Ovary (tissue), 3 donors: ENCODE measurements around the gene SH2D6.

ENCODE experiments used
- POLR2A ChIP-seq: fragments of 450-650 bp; IDR thresholded peaks from one replicate; pipeline ENCODE4 v1.6.1; 2017; ENCODE audit warnings: antibody characterized with exemption, mild to moderate bottlenecking, moderate library complexity
- TF ChIP-seq, protein P1 (sequence below), 3 donors: fragments of 450-650 bp in 2 of 3; fragments of 200-600 bp in 1 of 3; IDR thresholded peaks; one replicate each; pipeline versions ENCODE4 v1.5.1 to v1.8.0; 2016 to 2022; ENCODE audit warnings: antibody characterized with exemption in 3 of 3, mild to moderate bottlenecking in 1 of 3
- donor health status: DM: no; HTN: no; CAD: no.

DNA sequence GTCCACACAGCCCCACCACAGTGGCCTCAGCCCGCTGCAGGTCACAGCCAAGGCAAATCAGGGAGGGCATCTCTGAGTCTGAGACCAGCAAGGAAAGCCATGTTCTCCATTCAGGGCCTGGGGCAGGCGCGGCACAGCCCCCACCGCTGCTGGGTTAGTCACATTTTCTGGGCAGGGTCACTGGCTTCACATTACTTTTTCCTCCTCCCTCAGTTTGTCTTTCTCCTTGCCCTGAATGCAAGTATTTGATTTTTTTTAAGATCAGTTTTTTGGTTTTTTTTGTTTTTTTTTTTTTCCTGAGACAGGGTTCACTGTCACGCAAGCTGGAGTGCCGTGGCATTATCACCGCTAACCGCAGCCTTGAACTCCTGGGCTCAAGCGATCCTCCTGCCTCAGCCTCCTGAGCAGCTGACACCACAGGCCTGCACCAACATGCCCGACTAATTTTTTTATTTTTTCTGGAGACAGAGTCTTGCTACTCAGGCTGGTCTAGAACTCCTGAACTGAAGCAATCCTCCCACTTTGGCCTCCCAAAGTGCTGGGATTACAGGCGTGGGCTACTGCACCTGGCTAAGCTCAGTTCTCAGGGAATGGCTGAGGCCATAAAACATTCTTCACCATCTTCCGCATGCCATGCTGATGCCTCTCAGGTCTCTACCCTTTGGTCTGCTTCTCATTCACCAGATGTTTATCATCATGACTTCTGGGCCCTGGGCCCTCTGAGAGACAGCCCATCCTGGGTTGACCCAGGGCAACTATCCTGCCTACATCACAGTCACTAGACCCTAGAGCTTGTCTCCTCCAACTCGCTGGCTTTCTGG lies 7.7 kb upstream of the SH2D6 start:
- TF ChIP-seq POLR2A = no peak
- TF ChIP-seq, protein P1, sequence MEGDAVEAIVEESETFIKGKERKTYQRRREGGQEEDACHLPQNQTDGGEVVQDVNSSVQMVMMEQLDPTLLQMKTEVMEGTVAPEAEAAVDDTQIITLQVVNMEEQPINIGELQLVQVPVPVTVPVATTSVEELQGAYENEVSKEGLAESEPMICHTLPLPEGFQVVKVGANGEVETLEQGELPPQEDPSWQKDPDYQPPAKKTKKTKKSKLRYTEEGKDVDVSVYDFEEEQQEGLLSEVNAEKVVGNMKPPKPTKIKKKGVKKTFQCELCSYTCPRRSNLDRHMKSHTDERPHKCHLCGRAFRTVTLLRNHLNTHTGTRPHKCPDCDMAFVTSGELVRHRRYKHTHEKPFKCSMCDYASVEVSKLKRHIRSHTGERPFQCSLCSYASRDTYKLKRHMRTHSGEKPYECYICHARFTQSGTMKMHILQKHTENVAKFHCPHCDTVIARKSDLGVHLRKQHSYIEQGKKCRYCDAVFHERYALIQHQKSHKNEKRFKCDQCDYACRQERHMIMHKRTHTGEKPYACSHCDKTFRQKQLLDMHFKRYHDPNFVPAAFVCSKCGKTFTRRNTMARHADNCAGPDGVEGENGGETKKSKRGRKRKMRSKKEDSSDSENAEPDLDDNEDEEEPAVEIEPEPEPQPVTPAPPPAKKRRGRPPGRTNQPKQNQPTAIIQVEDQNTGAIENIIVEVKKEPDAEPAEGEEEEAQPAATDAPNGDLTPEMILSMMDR (IDR thresholded peaks at IDR 0.05) = no peak
